Muscle of arm (tissue), 12 donors: Measurements from ENCODE around the gene MSRB1. TPM values are rescaled to one million over a fixed set of nuclear protein-coding genes. Genes with fewer than 3 reads are reported as not detected.
"Not testable (repeated sequence)": the region's sequence is repeated elsewhere in the genome, so short reads cannot be mapped to it uniquely, and the experiment has no call there.

ENCODE experiments used
- DNase-seq: peaks from one replicate; pipeline ENCODE4 v3.0.0-alpha.2; 2013
- polyA plus RNA-seq, 12 donors: library from polyadenylated mRNA; unstranded; fragments of 120-200 nt; gene quantifications; one replicate each; pipeline ENCODE4 v1.2.1, GENCODE V29; 2013; ENCODE audit not compliant: insufficient read length in 12 of 12

Gene MSRB1
- polyA plus RNA-seq, 12 donors, result 14.2 to 50.0 (median 27.8) TPM; not detected in 1

GRCh38 chr16:1903220-1903574 is 39.8 kb downstream of the MSRB1 start:
- DNase-seq, result no peak

DNA sequence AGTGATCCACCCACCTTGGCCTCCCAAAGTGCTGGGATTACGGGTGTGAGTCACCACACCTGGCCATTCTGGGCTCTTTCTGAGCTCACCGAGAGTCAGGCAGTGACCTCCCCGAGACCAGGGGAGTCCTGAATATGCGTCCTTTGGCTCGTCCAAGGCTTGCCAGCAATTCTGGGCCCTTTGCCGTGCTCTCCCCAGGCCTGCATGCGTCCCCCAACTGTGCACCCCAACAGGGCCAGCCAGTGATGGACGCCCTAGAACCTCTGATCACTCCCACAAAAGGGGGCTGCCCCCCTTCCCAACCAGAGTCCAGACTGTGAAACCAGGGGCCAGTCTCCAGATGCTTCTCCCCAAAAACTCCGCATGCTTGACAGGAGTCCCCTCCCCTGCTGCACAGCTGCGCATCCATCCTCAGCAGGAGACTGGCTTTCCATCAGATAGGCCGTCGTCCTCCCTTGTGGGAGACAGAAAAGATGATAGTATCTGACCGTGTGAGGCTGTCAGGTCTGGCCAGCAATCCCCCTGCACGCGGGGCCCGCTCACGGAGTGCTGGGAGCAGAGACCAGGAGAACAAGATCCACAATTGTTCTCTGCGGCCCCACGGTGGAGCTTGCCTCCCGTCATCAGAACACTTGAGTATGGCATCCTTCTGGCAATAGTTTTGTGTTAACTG is 40.3 kb downstream of the MSRB1 start:
- no peak for DNase-seq

GRCh38 chr16:1900452-1900774 is 42.6 kb downstream of the MSRB1 start:
- DNase-seq, result no peak

DNA sequence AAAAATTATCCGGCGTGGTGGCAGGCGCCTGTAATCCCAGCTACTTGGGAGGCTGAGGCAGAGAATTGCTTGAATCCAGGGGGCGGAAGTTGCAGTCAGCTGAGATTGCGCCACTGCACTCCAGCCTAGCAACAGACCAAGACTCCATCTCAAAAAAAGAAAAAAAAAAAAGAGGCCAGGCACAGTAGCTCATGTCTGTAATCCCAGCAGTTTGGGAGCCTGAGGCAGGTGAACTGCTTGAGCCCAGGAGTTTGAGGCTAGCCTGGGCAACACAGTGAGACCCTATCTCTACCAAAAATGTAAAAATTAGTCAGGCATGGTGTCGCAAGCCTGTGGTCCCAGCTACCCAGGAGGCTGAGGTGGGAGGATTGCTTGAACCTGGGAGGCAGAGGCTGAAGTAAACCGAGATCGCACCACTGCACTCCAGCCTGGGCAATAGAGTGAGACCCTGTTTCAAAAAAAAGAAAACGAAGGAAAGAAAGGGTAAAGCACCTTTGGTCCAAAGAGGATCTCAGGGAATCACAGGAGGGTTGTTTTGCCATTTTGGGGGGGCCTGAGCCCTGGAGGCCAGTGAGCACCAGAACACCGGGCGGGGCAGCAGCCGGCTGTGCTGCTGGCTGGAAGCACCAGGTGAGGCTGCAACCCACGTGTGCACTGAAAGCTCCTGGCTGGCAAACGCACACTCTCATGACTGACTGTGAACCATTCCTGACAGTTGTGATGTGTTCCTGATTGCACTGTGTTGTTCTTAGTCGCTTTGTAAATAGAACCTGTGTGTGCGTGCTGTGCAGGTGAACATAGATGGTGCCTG is 43.2 kb downstream of the MSRB1 start:
- DNase-seq, result no peak

DNA sequence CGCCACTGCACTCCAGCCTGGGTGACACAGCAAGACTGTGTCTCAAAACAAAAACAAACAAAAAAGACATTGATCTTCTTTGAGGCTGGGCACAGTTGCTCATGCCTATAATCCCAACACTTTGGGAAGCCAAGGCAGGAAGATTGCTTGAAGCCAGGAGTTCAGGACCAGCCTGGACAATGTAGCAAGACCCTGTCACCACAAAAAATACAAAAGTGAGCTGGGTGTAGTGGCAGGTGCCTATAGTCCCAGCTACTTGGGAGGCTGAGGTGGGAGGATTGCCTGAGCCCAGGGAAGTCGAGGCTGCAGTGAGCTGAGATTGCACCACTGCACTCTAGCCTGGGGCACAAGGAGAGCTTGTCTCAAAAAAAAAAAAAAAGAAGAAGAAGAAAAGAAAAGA is 45.3 kb downstream of the MSRB1 start:
- not testable (repeated sequence) for DNase-seq

DNA sequence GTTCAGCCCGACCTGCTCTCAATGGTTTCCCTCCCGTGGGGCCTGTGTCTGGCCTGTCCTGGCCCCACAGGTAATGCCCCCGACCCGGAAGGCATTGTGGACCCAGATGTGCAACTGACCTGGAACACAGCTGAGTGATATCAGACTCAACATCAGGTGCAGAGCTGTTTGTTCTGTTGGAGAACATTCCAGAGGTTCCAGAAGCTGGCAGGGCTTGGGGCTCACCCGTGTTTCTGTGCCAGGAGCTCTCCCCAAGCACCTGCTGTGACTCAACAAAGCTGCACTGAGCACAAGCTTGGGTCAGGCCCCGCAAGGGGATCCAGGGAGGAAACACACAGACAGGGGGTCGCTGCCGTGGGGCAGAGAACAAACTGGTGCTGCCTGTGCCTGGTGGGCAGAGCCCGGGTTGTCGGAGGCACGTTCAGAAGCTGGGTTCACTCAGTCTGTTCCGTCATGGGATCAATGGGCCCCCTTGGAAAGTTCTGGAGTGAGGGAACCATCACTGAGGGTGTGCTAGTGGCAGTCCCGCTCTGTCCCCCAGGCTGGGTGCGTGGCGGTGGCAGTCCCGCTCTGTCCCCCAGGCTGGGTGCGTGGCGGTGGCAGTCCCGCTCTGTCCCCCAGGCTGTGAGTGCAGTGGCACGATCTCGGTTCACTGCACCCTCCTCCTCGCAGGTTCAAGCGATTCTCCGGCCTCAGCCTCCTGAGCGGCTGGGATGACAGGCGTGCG is 46.9 kb downstream of the MSRB1 start:
- DNase-seq, result no peak

DNA sequence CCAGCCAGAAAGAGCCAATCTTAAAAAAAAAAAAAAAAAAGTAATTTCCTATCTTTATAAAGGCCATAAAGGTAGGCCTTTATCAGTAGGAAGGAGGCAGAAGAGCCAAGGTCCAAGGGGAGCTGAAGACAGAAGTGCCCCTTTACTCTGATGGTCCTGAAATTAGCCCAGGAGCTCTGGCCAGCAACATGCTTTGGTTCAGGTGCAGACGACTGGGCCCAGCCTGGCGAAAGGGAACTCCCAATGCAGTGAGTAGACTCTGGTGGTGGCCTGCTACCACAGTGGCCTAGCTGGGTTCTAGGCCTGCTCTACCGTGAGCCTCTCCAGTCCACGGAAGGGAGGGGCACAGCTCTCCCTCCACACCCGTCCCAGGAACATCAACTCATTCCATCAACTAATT is 47.9 kb downstream of the MSRB1 start:
- no peak for DNase-seq

DNA sequence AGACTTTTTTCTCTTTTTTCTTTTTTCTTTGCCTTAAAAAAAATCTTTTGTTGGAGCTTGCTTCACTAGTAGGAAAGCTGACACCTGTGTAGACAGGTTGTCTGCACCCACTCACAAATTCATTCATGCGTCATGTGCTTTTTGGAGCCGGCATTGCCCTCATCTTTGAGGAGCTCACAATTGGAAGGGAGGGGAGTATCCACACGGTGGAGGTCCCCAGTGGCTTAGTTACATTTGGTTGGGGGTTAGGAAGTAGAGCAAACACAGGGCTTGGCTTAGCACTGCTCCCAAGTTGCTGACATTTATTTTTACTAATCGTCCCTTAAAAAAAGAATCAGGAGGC is 52.3 kb downstream of the MSRB1 start:
- DNase-seq, result no peak

DNA sequence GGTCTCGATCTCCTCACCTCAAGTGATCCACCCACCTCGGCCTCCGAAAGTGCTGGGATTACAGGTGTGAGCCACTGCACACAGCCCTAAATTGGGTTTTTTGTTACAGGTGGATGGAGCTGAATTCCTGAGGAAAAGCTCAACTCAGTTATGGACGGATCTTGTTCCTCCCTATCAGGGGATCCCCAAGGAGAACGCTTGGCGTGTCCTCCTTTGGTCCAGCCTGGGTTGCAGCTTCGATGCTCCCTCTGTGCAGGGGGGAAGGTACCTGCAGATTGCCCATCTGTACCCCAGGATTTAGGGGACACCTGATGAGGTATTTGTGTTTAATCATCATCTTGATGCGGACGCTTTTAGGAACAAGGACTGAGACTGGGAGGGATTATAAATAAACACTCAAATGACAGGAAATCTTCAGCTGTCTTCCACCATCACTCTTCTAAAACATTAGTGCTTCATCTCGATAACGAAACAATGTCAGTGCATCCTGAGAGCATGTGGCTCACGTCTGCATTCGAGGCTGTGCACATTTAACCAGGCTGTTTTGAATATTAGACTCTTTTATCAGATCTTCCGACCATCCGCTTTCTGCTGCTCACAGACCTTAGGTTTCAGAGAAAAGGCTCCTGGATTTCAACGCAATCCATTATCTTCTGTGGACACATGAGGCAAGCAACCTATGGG is 52.8 kb downstream of the MSRB1 start:
- no peak for DNase-seq

Other genes starting within 250 kb of the MSRB1 start
- gene MAPK8IP3, start 237.0 kb downstream of the MSRB1 start, polyA plus RNA-seq, result 100 to 1,000 TPM in 1 of 12 donors, 10 to 100 TPM in 10, not detected in 1; 27.6 to 108 (median 42.7) TPM
- gene NME3, start 171.7 kb downstream of the MSRB1 start, polyA plus RNA-seq, result 10 to 100 TPM in 11 of 12 donors, not detected in 1; 12.3 to 40.2 (median 14.8) TPM
- gene EME2, start 170.4 kb downstream of the MSRB1 start, polyA plus RNA-seq, result 10 to 100 TPM in 1 of 12 donors, 1 to 10 TPM in 10, not detected in 1; 4.4 to 13.3 (median 6.4) TPM
- 10 to 100 TPM in 11 of 12 donors, not detected in 1; 31.3 to 85.2 (median 41.3) TPM for gene MRPS34, start 170.1 kb downstream of the MSRB1 start, polyA plus RNA-seq
- gene SPSB3, start 160.6 kb downstream of the MSRB1 start, polyA plus RNA-seq, result 10 to 100 TPM in 11 of 12 donors, not detected in 1; 16.2 to 30.8 (median 22.0) TPM
- gene NUBP2, start 160.2 kb downstream of the MSRB1 start, polyA plus RNA-seq, result 10 to 100 TPM in 11 of 12 donors, not detected in 1; 30.4 to 52.7 (median 33.3) TPM
- under 1 TPM in 10 of 12 donors, not detected in 2; 0.10 to 0.87 (median 0.21) TPM for gene IGFALS, start 149.5 kb downstream of the MSRB1 start, polyA plus RNA-seq
- gene HAGH, start 116.4 kb downstream of the MSRB1 start, polyA plus RNA-seq, result 10 to 100 TPM in 11 of 12 donors, not detected in 1; 27.4 to 49.0 (median 31.7) TPM
- gene FAHD1, start 116.0 kb downstream of the MSRB1 start, polyA plus RNA-seq, result 10 to 100 TPM in 11 of 12 donors, not detected in 1; 13.6 to 24.4 (median 18.0) TPM
- 1 to 10 TPM in 2 of 12 donors, under 1 TPM in 8, not detected in 2; 0.08 to 3.0 (median 0.69) TPM for gene MEIOB, start 71.0 kb downstream of the MSRB1 start, polyA plus RNA-seq
- gene HS3ST6, start 24.8 kb downstream of the MSRB1 start, polyA plus RNA-seq, result 10 to 100 TPM in 1 of 12 donors, 1 to 10 TPM in 1, under 1 TPM in 2, not detected in 8; 0.15 to 14.3 (median 2.1) TPM
- gene RPL3L, start 11.5 kb upstream of the MSRB1 start, polyA plus RNA-seq, result 10 to 100 TPM in 11 of 12 donors, not detected in 1; 12.8 to 93.9 (median 35.0) TPM
- gene NDUFB10, start 16.3 kb upstream of the MSRB1 start, polyA plus RNA-seq, result 100 to 1,000 TPM in 9 of 12 donors, 10 to 100 TPM in 2, not detected in 1; 95.8 to 145 (median 117) TPM
- gene RPS2, start 21.6 kb upstream of the MSRB1 start, polyA plus RNA-seq, result 1,000 to 10,000 TPM; 2,162 to 3,862 (median 3,028) TPM
- not detected for gene RNF151, start 23.7 kb upstream of the MSRB1 start, polyA plus RNA-seq
- 10 to 100 TPM in 11 of 12 donors, not detected in 1; 16.7 to 31.5 (median 21.7) TPM for gene TBL3, start 28.9 kb upstream of the MSRB1 start, polyA plus RNA-seq
- 1 to 10 TPM in 3 of 12 donors, under 1 TPM in 6, not detected in 3; 0.38 to 1.4 (median 0.74) TPM for gene NOXO1, start 38.3 kb upstream of the MSRB1 start, polyA plus RNA-seq
- 10 to 100 TPM in 11 of 12 donors, not detected in 1; 10.9 to 40.2 (median 15.1) TPM for gene GFER, start 41.0 kb upstream of the MSRB1 start, polyA plus RNA-seq
- gene SYNGR3, start 46.8 kb upstream of the MSRB1 start, polyA plus RNA-seq, result 1 to 10 TPM in 4 of 12 donors, under 1 TPM in 6, not detected in 2; 0.25 to 1.5 (median 0.86) TPM
- 10 to 100 TPM in 11 of 12 donors, not detected in 1; 13.6 to 32.2 (median 18.6) TPM for gene ZNF598, start 66.6 kb upstream of the MSRB1 start, polyA plus RNA-seq
- gene NPW, start 76.6 kb upstream of the MSRB1 start, polyA plus RNA-seq, result 1 to 10 TPM in 8 of 12 donors, under 1 TPM in 2, not detected in 2; 0.56 to 3.1 (median 1.5) TPM
- 10 to 100 TPM in 11 of 12 donors, not detected in 1; 26.8 to 55.1 (median 36.1) TPM for gene NHERF2, start 83.7 kb upstream of the MSRB1 start, polyA plus RNA-seq
- gene NTHL1, start 104.6 kb upstream of the MSRB1 start, polyA plus RNA-seq, result 10 to 100 TPM in 7 of 12 donors, 1 to 10 TPM in 4, not detected in 1; 8.4 to 35.5 (median 10.6) TPM
- gene TSC2, start 104.8 kb upstream of the MSRB1 start, polyA plus RNA-seq, result 1,000 to 10,000 TPM in 1 of 12 donors, 100 to 1,000 TPM in 1, 10 to 100 TPM in 10; 62.0 to 1,357 (median 75.2) TPM
- 100 to 1,000 TPM in 7 of 12 donors, 10 to 100 TPM in 4, not detected in 1; 85.8 to 199 (median 121) TPM for gene PKD1, start 192.7 kb upstream of the MSRB1 start, polyA plus RNA-seq
- 1 to 10 TPM in 3 of 12 donors, under 1 TPM in 7, not detected in 2; 0.27 to 1.9 (median 0.78) TPM for gene RAB26, start 205.4 kb upstream of the MSRB1 start, polyA plus RNA-seq
- gene TRAF7, start 212.6 kb upstream of the MSRB1 start, polyA plus RNA-seq, result 10 to 100 TPM in 11 of 12 donors, not detected in 1; 28.9 to 60.7 (median 45.0) TPM